Lower leg skin (tissue), 4 donors: ENCODE results near the gene HELQ. TPM values are rescaled to one million over a fixed set of nuclear protein-coding genes. Genes with fewer than 3 reads are reported as not detected.

Source experiments
- DNase-seq, 2 donors: peaks; one replicate each; pipeline ENCODE4 v3.0.0-alpha.2; 2019; ENCODE audit warnings: low spot score in 2 of 2
- H3K4me3 ChIP-seq: fragments of 200-600 bp; sonication (generic); 2 replicates; pipeline ENCODE4 v1.5.1; 2017; ENCODE audit warnings: mild to moderate bottlenecking, low read depth; ENCODE audit not compliant: poor library complexity, severe bottlenecking
- CTCF ChIP-seq, 3 donors: fragments of 450-650 bp; IDR thresholded peaks; one replicate each; pipeline ENCODE4 v1.5.1; 2016; ENCODE audit warnings: antibody characterized with exemption in 3 of 3, mild to moderate bottlenecking in 3 of 3, moderate library complexity in 2 of 3
- POLR2A ChIP-seq, 2 donors: fragments of 450-650 bp; IDR thresholded peaks; one replicate each; pipeline ENCODE4 v1.6.1; 2016 to 2017; ENCODE audit warnings: antibody characterized with exemption in 2 of 2, mild to moderate bottlenecking in 1 of 2, moderate library complexity in 1 of 2
- WGBS, 2 donors: methylation state at CpG; one replicate each; pipeline ENCODE4 v1.1.5; 2018; 5-methylcytosine and 5-hydroxymethylcytosine counted together
- intact Hi-C: fragments of 100-400 bp; cut with DNase I; formaldehyde crosslinking; loops from one replicate; pipeline ENCODE4 v1.15.0; 2023; ENCODE audit warnings: low total_unique reads
- total RNA-seq, 4 donors: library from RNA; depleted of rRNA; stranded (reverse); fragments of >200 nt; gene quantifications; one replicate each; pipeline ENCODE4 v1.1.0, GENCODE V29; 2016

Gene HELQ
- total RNA-seq, 4 donors from 2014 or later: 11.6 to 22.3 (median 13.6) TPM

DNA sequence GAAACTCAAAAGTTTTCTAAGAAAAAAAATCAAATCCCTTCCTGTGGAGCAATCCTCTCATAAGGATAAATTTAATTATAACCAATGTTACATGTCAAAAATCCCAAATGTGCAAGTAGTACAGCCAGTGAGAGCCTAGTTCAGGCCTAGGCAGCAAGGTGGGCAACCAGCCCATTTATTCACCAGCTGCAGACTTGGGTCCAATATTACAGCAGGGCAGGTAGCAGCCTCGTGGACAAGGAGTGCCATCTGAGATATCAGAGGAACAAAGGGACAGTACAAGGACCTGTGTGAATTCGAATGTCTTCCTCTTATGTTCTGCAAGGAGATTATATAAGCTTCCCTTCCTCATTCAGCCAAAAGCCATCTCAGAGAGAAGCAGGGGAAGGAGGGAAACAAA, 6.6 kb downstream of the HELQ start:
- no peak overlapping the region for H3K4me3 ChIP-seq
- intact Hi-C loops: no loop called here
- 57 to 71% methylated on average over 2 of the region's 2 CpGs for WGBS, 2 donors
- no peak for TF ChIP-seq POLR2A (IDR thresholded peaks at IDR 0.05)
- TF ChIP-seq CTCF (IDR thresholded peaks at IDR 0.05): no peak
- no peak for DNase-seq

DNA sequence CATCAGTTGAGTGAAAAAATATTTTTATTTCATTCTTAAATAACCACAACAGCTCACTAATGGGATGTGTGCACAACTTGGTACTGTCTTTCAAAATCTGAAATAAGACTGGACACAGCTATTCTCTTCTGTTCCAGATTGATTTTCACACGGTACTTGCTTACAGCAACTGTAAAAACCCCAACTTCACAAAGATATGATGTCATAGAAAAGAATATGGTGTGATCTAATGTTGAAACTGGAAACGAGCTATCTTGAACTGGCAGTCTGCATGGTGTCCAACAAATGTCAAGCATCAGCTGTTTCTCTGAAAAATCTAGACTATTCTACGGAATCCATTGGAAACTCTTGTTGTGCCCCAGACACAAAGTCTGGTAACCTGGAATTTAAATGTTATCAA, 14.7 kb downstream of the HELQ start:
- no peak overlapping the region for H3K4me3 ChIP-seq
- WGBS, 2 donors: 82 to 88% methylated on average over 3 of the region's 3 CpGs
- DNase-seq: no peak
- intact Hi-C loops: no loop called here
- TF ChIP-seq POLR2A (IDR thresholded peaks at IDR 0.05) (no peak), CTCF (IDR thresholded peaks at IDR 0.05) (no peak)

- no peak for DNase-seq
- no peak for TF ChIP-seq CTCF (IDR thresholded peaks at IDR 0.05)
- TF ChIP-seq POLR2A (IDR thresholded peaks at IDR 0.05): no peak
- intact Hi-C loops: no loop called here
- H3K4me3 ChIP-seq: no peak overlapping the region
- WGBS, 2 donors: 94 to 98% methylated on average over 1 of the region's 1 CpG
Observed at GRCh38 chr4:83440148-83440814, 15.3 kb downstream of the HELQ start.

DNA sequence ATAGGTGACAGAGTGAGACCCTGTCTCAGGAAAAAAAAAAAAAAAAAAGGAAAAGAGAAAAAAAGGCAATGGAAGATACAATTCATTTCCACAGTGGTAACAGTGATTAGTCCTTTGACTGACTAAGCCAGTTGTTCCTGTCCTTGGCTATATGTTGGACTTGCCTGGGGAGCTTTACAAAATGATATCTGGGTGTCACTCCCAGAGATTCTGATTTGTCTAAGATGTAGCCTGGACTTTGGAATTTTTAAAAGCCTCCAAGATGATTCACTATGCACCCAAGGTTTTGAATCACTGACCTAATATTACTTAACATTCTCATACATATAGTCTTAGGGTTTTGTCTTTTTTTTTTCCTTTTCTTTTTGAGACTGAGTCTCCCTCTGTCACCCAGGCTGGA, 16.9 kb downstream of the HELQ start:
- H3K4me3 ChIP-seq: no peak overlapping the region
- DNase-seq: no peak
- intact Hi-C loops: no loop called here
- no peak for TF ChIP-seq POLR2A (IDR thresholded peaks at IDR 0.05)
- no peak for TF ChIP-seq CTCF (IDR thresholded peaks at IDR 0.05)

- intact Hi-C loops: no loop called here
- no peak overlapping the region for H3K4me3 ChIP-seq
- WGBS, 2 donors: 94 to 96% methylated on average over 4 of the region's 4 CpGs
- TF ChIP-seq CTCF (IDR thresholded peaks at IDR 0.05) (no peak), POLR2A (IDR thresholded peaks at IDR 0.05) (no peak)
- no peak for DNase-seq
Observed at GRCh38 chr4:83436680-83437079, 18.9 kb downstream of the HELQ start.

DNA sequence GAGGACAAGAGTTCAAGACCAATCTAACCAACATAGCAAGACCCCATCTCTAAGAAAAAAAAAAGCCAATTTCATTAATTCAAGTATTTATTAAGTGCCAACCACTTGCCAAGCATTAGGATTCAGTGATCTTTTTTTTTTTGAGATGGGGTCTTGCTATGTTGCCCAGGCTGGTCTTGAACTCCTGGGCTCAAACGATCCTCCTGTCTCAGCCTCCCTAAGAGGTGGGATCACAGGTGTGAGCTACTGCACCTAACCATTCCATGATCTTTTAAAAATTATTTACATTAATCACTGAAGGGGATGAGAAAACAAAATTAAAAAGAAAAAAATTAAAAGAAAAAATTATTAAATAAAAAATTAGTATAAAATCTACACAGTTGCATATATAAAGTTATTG, 24.4 kb downstream of the HELQ start:
- intact Hi-C loops: no loop called here
- no peak overlapping the region for H3K4me3 ChIP-seq
- DNase-seq: no peak
- 93 to 100% methylated on average over 1 of the region's 1 CpG for WGBS, 2 donors
- TF ChIP-seq CTCF (IDR thresholded peaks at IDR 0.05): no peak
- TF ChIP-seq POLR2A (IDR thresholded peaks at IDR 0.05): no peak
